PFSK-1 (cell line): Measurements from ENCODE around the gene TMEM151A.

Experiments
- FOXP2 ChIP-seq: optimal IDR thresholded peaks from 2 replicates; pipeline ENCODE3; 2011; ENCODE audit warnings: borderline replicate concordance, control low read depth, inconsistent platforms; ENCODE audit not compliant: insufficient read depth; ENCODE audit errors: extremely low read length, extremely low read depth
- POLR2AphosphoS5 ChIP-seq: IDR thresholded peaks from 2 replicates; pipeline ENCODE4 v1.6.1; 2012; ENCODE audit warnings: low read depth, mild to moderate bottlenecking, control low read depth, low read length, moderate library complexity
- SIN3A ChIP-seq: IDR thresholded peaks from 2 replicates; pipeline ENCODE4 v1.6.1; 2012; ENCODE audit warnings: mild to moderate bottlenecking, low read length, moderate library complexity, borderline replicate concordance; ENCODE audit not compliant: insufficient read depth
- TAF1 ChIP-seq: IDR thresholded peaks from 2 replicates; pipeline ENCODE4 v1.6.1; 2012; ENCODE audit warnings: low read length, control low read depth, borderline replicate concordance; ENCODE audit not compliant: insufficient read depth
- TF ChIP-seq, protein P1 (sequence below), 2 experiments: IDR thresholded peaks; 2 replicates each; pipeline versions ENCODE4 v1.6.1 to v1.8.0; 2011 to 2012; ENCODE audit warnings: low read depth in 2 of 2, low read length in 2 of 2, control low read depth in 1 of 2, inconsistent platforms in 1 of 2, mild to moderate bottlenecking in 1 of 2, moderate library complexity in 1 of 2; ENCODE audit not compliant: insufficient read depth in 1 of 2

Gene TMEM151A

DNA sequence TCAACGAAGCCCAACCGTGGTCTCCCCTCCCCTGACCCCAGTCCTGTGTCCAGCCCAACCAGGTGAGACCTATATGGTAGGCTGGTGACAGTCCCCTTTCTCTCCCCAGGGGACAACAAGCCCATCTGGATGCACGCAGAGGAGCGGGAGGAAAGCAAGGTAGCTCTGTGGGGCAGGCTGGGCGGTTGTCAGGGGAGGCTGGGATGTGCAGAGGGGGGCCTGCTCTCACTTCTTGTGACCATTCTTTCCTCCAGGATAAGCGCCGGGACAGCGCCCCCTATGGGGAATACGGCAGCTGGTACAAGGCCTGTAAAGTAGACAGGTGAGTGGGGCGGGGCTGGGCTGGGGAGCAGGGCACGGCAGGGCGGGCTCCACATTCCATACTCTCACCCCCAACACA is 26.8 kb upstream of the TMEM151A start:
- TF ChIP-seq SIN3A (no peak), TAF1 (no peak)

GRCh38 chr11:66265531-66266377 is 25.9 kb upstream of the TMEM151A start:
- TF ChIP-seq SIN3A (no peak), FOXP2 (no peak), TAF1 (no peak), POLR2AphosphoS5 (no peak)
- TF ChIP-seq, protein P1, sequence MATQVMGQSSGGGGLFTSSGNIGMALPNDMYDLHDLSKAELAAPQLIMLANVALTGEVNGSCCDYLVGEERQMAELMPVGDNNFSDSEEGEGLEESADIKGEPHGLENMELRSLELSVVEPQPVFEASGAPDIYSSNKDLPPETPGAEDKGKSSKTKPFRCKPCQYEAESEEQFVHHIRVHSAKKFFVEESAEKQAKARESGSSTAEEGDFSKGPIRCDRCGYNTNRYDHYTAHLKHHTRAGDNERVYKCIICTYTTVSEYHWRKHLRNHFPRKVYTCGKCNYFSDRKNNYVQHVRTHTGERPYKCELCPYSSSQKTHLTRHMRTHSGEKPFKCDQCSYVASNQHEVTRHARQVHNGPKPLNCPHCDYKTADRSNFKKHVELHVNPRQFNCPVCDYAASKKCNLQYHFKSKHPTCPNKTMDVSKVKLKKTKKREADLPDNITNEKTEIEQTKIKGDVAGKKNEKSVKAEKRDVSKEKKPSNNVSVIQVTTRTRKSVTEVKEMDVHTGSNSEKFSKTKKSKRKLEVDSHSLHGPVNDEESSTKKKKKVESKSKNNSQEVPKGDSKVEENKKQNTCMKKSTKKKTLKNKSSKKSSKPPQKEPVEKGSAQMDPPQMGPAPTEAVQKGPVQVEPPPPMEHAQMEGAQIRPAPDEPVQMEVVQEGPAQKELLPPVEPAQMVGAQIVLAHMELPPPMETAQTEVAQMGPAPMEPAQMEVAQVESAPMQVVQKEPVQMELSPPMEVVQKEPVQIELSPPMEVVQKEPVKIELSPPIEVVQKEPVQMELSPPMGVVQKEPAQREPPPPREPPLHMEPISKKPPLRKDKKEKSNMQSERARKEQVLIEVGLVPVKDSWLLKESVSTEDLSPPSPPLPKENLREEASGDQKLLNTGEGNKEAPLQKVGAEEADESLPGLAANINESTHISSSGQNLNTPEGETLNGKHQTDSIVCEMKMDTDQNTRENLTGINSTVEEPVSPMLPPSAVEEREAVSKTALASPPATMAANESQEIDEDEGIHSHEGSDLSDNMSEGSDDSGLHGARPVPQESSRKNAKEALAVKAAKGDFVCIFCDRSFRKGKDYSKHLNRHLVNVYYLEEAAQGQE (IDR thresholded peaks at IDR 0.05; ENCODE audit: insufficient read depth in 1 of 2, low read depth in 2 of 2, low read length in 2 of 2), result no peak

DNA sequence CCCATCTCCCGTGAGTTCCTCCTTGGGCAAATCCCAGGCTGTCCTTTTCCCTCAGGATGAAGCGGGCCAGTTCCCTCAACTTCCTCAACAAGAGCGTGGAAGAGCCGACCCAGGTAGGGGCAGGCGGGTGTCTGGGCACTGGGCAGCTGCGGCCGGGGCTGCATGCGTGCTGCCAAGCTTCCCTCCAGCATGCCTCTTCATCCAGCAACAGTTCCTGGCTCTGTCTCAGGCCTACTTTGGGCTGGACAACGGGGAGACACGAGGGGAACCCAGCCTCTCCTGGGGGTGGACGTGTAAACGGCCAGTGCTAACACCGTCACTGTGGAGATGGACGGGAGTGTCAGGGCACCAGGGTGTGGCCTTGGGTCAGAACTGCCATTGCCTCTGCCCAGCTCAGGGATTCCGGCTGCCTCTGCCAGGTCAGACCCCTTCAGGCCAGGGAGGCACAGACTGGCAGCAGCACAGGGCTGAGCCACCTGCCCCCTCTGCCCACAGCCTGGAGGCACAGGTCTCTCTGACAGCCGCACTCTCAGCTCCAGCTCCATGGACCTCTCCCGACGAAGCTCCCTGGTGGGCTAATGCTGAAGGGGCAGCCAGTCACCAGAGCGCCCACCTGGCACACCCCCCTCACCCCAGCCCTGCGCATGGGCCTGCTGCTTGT is 25.2 kb upstream of the TMEM151A start:
- TF ChIP-seq TAF1, result no peak
- no peak for TF ChIP-seq POLR2AphosphoS5
- TF ChIP-seq, protein P1 (IDR thresholded peaks at IDR 0.05; ENCODE audit: insufficient read depth in 1 of 2, low read depth in 2 of 2, low read length in 2 of 2), result no peak

DNA sequence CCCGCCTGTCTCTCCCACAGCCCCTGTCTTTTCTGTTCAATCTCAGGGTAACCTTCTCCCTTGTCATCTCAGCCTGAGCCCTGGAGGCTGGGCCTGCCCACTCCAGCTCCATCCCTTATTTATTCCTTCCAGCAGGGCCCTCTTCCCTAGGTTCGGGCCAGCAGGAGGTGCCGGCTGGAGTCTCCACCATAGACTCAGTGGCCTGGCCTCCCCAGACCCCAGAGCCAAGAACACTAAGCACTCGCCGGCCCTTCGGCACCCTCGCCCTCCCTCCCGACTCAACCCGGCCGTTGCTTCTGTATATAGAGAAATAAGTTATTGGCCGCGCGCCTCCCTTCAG is 24.7 kb upstream of the TMEM151A start:
- TF ChIP-seq POLR2AphosphoS5, result no peak
- no peak for TF ChIP-seq TAF1
- TF ChIP-seq, protein P1 (IDR thresholded peaks at IDR 0.05; ENCODE audit: insufficient read depth in 1 of 2, low read depth in 2 of 2, low read length in 2 of 2), result no peak
- no peak for TF ChIP-seq SIN3A
- no peak for TF ChIP-seq FOXP2

GRCh38 chr11:66267379-66268243 is 24.1 kb upstream of the TMEM151A start:
- TF ChIP-seq, protein P1 (IDR thresholded peaks at IDR 0.05; ENCODE audit: insufficient read depth in 1 of 2, low read depth in 2 of 2, low read length in 2 of 2), result 0 out of 4 replicates have a peak, but pooled peaks of 1 of the 2 experiments have one; percentile 19
- TF ChIP-seq SIN3A (no peak), TAF1 (peak; percentile 57; the same call in 1 of the 2 replicates), POLR2AphosphoS5 (peak; percentile 51; the same call in 1 of the 2 replicates), FOXP2 (no peak)
